ENCODE data around the gene NXNL2.
A peak's percentile ranks its signal among the peaks of the same experiment; 100 is the strongest.

NXNL2 gene

GRCh38 chr9:88531920-88532698 lies 2.9 kb upstream of the NXNL2 start:
- no peak for DNase-seq (ENCODE audit: low spot score)

- no peak for DNase-seq (ENCODE audit: low spot score)
These were observed 975 bp upstream of the NXNL2 start for GRCh38 chr9:88533951-88534455.

- no peak for DNase-seq (ENCODE audit: low spot score)
These were observed 446 bp downstream of the NXNL2 start for GRCh38 chr9:88535226-88536022.

GRCh38 chr9:88536023-88536324 lies 996 bp downstream of the NXNL2 start:
- no peak for DNase-seq (ENCODE audit: low spot score)

GRCh38 chr9:88536951-88537760 lies 2.2 kb downstream of the NXNL2 start:
- no peak for DNase-seq (ENCODE audit: low spot score)

- DNase-seq (ENCODE audit: low spot score): peak; percentile 64
These were observed 2.7 kb downstream of the NXNL2 start for GRCh38 chr9:88537761-88538091.

GRCh38 chr9:88538311-88539085 lies 3.5 kb downstream of the NXNL2 start:
- no peak for DNase-seq (ENCODE audit: low spot score)

- DNase-seq (ENCODE audit: low spot score): no peak
These were observed 4.3 kb downstream of the NXNL2 start for GRCh38 chr9:88539246-88539645.

- DNase-seq (ENCODE audit: low spot score): no peak
These were observed 5.3 kb downstream of the NXNL2 start for GRCh38 chr9:88540251-88540763.

GRCh38 chr9:88544245-88544644 lies 9.3 kb downstream of the NXNL2 start:
- DNase-seq (ENCODE audit: low spot score): no peak

- no peak for DNase-seq (ENCODE audit: low spot score)
These were observed 16.7 kb downstream of the NXNL2 start for GRCh38 chr9:88551546-88552137.

GRCh38 chr9:88553350-88553749 lies 18.4 kb downstream of the NXNL2 start:
- DNase-seq (ENCODE audit: low spot score): no peak

- DNase-seq (ENCODE audit: low spot score): no peak
These were observed 20.4 kb downstream of the NXNL2 start for GRCh38 chr9:88555268-88555980.

GRCh38 chr9:88559661-88560060 lies 24.7 kb downstream of the NXNL2 start:
- no peak for DNase-seq (ENCODE audit: low spot score)

GRCh38 chr9:88567870-88568269 lies 32.9 kb downstream of the NXNL2 start:
- no peak for DNase-seq (ENCODE audit: low spot score)

- peak; percentile 35 for DNase-seq (ENCODE audit: low spot score)
These were observed 36.4 kb downstream of the NXNL2 start for GRCh38 chr9:88571419-88571818.

GRCh38 chr9:88572684-88573083 lies 37.7 kb downstream of the NXNL2 start:
- DNase-seq (ENCODE audit: low spot score): no peak

- DNase-seq (ENCODE audit: low spot score): no peak
These were observed 40.0 kb downstream of the NXNL2 start for GRCh38 chr9:88574953-88575352.

GRCh38 chr9:88577256-88578120 lies 42.5 kb downstream of the NXNL2 start:
- no peak for DNase-seq (ENCODE audit: low spot score)

Data from putamen (tissue), 1 donor.